SK-N-SH treated with all-trans-retinoic acid at 6 μM for 48 hours (cell line): ENCODE measurements around the gene FNIP2.

ENCODE experiments used
- ARNTL ChIP-seq: fragments of 450-650 bp; formaldehyde crosslinking; IDR thresholded peaks from 2 replicates; pipeline ENCODE4 v1.5.0; 2020; ENCODE audit warnings: low read depth, mild to moderate bottlenecking, moderate library complexity, borderline replicate concordance
- CSDC2 ChIP-seq: fragments of 250-450 bp; sonication (Bioruptor Pico); IDR thresholded peaks from 2 replicates; pipeline ENCODE4 v1.5.0; 2020; ENCODE audit warnings: mild to moderate bottlenecking, moderate library complexity
- ESRRG ChIP-seq: fragments of 250-450 bp; sonication (Bioruptor Pico); IDR thresholded peaks from 2 replicates; pipeline ENCODE4 v1.6.1; 2021; ENCODE audit warnings: mild to moderate bottlenecking
- ISL1 ChIP-seq: fragments of 250-450 bp; sonication (Bioruptor Pico); IDR thresholded peaks from 2 replicates; pipeline ENCODE4 v2.1.2; 2022; ENCODE audit warnings: mild to moderate bottlenecking, moderate library complexity
- PATZ1 ChIP-seq: fragments of 250-450 bp; sonication (Bioruptor Pico); IDR thresholded peaks from 2 replicates; pipeline ENCODE4 v1.8.0; 2020; ENCODE audit warnings: mild to moderate bottlenecking, moderate library complexity, borderline replicate concordance
- SNAI2 ChIP-seq: fragments of 250-450 bp; sonication (Bioruptor Pico); IDR thresholded peaks from 2 replicates; pipeline ENCODE4 v1.5.0; 2020; ENCODE audit warnings: mild to moderate bottlenecking, moderate library complexity
- TOX ChIP-seq: fragments of 250-450 bp; sonication (Bioruptor Pico); IDR thresholded peaks from 2 replicates; pipeline ENCODE4 v1.8.0; 2021; ENCODE audit warnings: mild to moderate bottlenecking, moderate library complexity, borderline replicate concordance
- ZFP30 ChIP-seq: fragments of 450-650 bp; formaldehyde crosslinking; IDR thresholded peaks from 2 replicates; pipeline ENCODE4 v1.5.0; 2022; ENCODE audit warnings: mild to moderate bottlenecking, moderate library complexity
- ZNF565 ChIP-seq: fragments of 450-650 bp; formaldehyde crosslinking; conservative IDR thresholded peaks from 2 replicates; pipeline ENCODE4 v1.5.0; 2020; ENCODE audit warnings: low read depth, mild to moderate bottlenecking, moderate library complexity
- ZNF8 ChIP-seq: fragments of 450-650 bp; formaldehyde crosslinking; IDR thresholded peaks from 2 replicates; pipeline ENCODE4 v1.5.0; 2020; ENCODE audit warnings: mild to moderate bottlenecking, moderate library complexity
- TF ChIP-seq, protein P1 (sequence below): fragments of 250-450 bp; sonication (Bioruptor Pico); IDR thresholded peaks from 2 replicates; pipeline ENCODE4 v1.5.0; 2020; ENCODE audit warnings: mild to moderate bottlenecking, moderate library complexity
- TF ChIP-seq, protein P2 (sequence below): fragments of 250-450 bp; sonication (Bioruptor Pico); IDR thresholded peaks from 2 replicates; pipeline ENCODE4 v1.5.1; 2021; ENCODE audit warnings: mild to moderate bottlenecking, moderate library complexity

DNA sequence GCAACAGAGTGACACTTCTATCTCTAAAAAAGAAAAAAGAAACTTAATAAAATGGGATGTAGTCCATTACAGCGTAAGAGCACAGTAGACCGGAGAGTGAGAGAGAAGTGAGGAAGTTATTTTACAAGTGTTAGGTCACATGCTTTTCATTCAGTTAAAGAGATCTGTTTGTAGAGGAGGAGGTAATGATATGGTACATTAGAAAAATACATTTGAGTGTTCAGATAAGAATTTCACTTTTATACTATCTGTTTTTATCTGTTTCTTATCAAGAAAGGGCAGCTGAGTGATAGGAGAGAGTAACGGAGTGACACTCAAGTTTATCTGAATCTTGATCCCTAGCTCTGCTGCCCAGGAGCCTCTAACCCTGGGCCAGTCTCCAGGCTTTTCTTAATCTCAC is 38.9 kb downstream of the FNIP2 start:
- TF ChIP-seq, protein P1, sequence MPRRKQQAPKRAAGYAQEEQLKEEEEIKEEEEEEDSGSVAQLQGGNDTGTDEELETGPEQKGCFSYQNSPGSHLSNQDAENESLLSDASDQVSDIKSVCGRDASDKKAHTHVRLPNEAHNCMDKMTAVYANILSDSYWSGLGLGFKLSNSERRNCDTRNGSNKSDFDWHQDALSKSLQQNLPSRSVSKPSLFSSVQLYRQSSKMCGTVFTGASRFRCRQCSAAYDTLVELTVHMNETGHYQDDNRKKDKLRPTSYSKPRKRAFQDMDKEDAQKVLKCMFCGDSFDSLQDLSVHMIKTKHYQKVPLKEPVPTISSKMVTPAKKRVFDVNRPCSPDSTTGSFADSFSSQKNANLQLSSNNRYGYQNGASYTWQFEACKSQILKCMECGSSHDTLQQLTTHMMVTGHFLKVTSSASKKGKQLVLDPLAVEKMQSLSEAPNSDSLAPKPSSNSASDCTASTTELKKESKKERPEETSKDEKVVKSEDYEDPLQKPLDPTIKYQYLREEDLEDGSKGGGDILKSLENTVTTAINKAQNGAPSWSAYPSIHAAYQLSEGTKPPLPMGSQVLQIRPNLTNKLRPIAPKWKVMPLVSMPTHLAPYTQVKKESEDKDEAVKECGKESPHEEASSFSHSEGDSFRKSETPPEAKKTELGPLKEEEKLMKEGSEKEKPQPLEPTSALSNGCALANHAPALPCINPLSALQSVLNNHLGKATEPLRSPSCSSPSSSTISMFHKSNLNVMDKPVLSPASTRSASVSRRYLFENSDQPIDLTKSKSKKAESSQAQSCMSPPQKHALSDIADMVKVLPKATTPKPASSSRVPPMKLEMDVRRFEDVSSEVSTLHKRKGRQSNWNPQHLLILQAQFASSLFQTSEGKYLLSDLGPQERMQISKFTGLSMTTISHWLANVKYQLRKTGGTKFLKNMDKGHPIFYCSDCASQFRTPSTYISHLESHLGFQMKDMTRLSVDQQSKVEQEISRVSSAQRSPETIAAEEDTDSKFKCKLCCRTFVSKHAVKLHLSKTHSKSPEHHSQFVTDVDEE (CRISPR knock-in tag), result no peak
- no peak for TF ChIP-seq ISL1 (CRISPR knock-in tag)
- TF ChIP-seq ZFP30 (CRISPR knock-in tag), result no peak
- TF ChIP-seq TOX (CRISPR knock-in tag), result no peak
- TF ChIP-seq CSDC2, result no peak
- TF ChIP-seq ZNF8 (CRISPR knock-in tag), result no peak
- TF ChIP-seq ESRRG (CRISPR knock-in tag), result no peak
- TF ChIP-seq PATZ1 (CRISPR knock-in tag), result no peak
- TF ChIP-seq, protein P2, sequence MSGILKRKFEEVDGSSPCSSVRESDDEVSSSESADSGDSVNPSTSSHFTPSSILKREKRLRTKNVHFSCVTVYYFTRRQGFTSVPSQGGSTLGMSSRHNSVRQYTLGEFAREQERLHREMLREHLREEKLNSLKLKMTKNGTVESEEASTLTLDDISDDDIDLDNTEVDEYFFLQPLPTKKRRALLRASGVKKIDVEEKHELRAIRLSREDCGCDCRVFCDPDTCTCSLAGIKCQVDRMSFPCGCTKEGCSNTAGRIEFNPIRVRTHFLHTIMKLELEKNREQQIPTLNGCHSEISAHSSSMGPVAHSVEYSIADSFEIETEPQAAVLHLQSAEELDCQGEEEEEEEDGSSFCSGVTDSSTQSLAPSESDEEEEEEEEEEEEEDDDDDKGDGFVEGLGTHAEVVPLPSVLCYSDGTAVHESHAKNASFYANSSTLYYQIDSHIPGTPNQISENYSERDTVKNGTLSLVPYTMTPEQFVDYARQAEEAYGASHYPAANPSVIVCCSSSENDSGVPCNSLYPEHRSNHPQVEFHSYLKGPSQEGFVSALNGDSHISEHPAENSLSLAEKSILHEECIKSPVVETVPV (CRISPR knock-in tag), result no peak
- no peak for TF ChIP-seq ZNF565 (CRISPR knock-in tag)
- TF ChIP-seq SNAI2 (CRISPR knock-in tag), result no peak
- no peak for TF ChIP-seq ARNTL (CRISPR knock-in tag)
